Activated CD4-positive, alpha-beta T cell treated with anti-CD3 and anti-CD28 coated beads for 36 hours (primary cell): ENCODE data around the gene TIPRL. TPM values are rescaled to one million over a fixed set of nuclear protein-coding genes. Genes with fewer than 3 reads are reported as not detected.

Source experiments
- total RNA-seq, 2 experiments: library from RNA; stranded (reverse); gene quantifications; one replicate each; pipeline ENCODE4 v1.2.3, GENCODE V29; 2021

The TIPRL gene
- total RNA-seq, 2 experiments from 2014 or later = 52.5 to 57.5 TPM

Other genes with a start within 250 kb of the TIPRL start
- 10 to 100 TPM; 25.6 to 28.8 TPM for gene DCAF6, start 242.3 kb upstream of the TIPRL start, total RNA-seq
- gene MPC2, start 241.9 kb upstream of the TIPRL start, total RNA-seq = 10 to 100 TPM; 42.5 to 60.4 TPM
- under 1 TPM; 0.42 to 0.59 TPM for gene GPR161, start 42.0 kb upstream of the TIPRL start, total RNA-seq
- 10 to 100 TPM; 25.2 to 42.3 TPM for gene SFT2D2, start 47.0 kb downstream of the TIPRL start, total RNA-seq
- gene TBX19, start 101.9 kb downstream of the TIPRL start, total RNA-seq = 1 to 10 TPM; 2.5 to 2.6 TPM